Measurements from ENCODE around the gene COX7A1.
"Not testable (repeated sequence)": the region's sequence is repeated elsewhere in the genome, so short reads cannot be mapped to it uniquely, and the experiment has no call there.

The COX7A1 gene

DNA sequence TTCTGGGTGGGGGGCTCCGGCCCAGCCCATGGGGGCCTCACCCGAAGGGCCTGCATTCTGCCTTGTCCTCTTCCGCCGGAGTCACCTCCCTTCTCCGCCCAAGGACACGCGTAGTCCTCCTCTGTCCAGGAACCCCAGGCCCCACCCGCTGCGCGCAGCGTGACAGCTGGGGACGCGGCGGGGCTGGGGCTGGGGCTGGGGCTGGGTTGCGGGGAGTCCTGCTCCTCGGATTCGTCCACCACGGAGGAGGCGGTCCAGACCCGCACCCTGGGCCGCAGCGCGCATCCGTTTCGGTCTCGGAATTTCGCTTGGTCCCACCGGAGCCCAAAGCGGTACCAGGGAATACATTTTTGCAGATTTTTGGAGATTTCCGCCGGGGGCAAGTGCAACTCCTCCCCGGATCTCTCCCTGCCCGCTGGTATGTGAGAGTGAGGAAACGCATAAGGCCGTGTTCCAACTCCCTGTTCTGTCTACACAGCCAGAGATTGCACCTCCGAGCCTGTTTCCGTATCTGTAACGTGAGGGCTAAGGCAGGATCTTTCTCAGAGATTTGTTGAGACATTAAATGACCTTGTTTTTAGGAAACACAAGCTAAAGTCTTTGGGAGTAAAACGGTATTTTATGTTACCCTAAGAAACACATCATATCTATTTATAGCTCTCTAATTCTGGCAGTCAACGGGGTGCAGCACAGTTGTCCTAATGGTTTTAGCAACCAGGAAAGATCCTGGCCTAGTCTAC is at the start of gene COX7A1:
COX7A1 (minus strand) TSS at position 96 of the 740 bp plus-strand sequence; CDS start at position 56, 40 bp downstream.
- no peak for DNase-seq

DNA sequence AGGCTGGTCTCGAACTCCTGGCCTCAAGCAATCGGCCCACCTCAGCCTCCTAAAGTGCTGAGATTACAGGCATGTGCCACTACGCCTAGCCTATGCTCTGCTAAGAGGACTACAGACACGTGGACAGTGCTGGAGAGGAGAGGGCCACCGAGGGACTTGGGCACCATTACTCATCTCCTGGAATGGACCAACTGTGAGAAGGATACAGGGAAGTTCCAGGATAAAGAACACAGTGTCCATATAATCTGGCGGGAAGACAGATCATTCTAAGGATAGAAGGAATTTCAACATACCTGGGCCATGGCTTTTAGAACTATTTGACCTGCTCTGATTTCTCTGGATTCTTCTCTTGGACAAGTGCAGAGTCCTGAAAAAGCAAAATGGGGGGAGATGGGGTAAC is 49.4 kb upstream of the COX7A1 start:
- DNase-seq: no peak

DNA sequence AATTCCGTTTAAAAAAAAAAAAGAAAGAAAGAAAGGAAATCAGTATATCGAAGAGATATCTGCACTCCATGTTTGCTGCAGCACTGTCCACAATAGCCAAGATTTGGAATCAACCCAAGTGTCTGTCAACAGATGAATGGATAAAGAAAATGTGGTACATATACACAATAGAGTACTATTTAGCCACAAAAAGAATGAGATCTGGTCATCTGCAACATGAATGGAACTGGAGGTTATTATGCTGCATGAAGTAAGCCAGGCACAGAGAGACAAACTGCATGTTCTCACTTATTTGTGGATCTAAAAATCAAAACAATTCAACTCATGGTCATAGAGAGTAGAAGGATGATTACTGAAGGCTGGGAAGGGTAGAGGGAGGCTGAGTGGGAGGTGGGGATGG is 45.9 kb upstream of the COX7A1 start:
- no peak for DNase-seq

DNA sequence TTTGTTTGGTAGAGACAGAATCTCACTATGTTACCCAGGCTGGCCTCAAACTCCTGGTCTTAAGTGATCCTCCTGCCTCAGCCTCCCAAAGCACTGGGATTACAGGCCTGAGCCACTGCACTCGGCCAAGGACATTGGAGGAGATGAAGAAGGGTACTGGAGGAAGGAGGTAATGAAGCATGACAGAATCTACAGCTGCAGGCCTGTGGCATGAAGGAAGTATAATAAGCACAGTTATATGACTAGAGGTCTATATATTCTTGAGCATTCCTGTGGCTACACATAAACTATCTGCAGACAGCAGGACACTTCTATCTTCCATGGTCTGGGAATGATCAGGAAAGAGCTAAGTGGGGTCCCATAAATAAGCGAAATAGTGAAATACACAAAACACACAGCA is 44.0 kb upstream of the COX7A1 start:
- DNase-seq: no peak

DNA sequence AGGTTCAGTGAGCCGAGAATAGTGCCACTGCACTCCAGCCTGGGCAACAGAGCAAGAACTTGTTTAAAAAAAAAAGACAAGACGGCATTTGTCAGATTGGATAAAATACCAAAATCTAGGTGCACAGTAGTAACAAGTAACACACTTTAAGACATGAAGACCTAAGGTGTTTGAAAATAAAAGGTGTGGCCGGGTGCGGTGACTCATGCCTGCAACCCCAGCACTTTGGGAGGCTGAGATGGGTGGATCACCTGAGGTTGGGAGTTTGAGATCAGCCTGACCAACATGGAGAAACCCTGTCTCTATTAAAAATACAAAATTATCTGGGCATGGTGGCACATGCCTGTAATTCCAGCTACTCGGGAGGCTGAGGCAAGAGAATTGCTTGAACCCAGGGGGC is 34.5 kb upstream of the COX7A1 start:
- DNase-seq: not testable (repeated sequence)

DNA sequence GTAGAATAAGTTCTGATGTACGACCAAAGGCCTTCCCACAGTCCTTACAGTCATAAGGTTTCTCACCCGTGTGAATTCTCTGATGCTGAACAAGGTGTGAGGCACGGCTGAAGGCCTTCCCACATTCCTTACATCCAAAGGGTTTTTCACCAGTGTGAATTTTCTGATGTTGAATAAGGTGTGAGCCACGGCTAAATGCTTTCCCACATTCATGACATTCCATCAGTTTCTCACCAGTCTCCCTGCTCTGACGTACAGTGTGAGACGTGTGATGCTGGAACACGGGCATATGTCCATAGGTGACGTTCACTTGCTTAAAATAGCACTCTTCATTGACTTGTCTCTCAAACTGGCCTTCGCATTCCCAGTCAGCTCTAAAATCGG is 31.0 kb upstream of the COX7A1 start:
- DNase-seq: no peak

DNA sequence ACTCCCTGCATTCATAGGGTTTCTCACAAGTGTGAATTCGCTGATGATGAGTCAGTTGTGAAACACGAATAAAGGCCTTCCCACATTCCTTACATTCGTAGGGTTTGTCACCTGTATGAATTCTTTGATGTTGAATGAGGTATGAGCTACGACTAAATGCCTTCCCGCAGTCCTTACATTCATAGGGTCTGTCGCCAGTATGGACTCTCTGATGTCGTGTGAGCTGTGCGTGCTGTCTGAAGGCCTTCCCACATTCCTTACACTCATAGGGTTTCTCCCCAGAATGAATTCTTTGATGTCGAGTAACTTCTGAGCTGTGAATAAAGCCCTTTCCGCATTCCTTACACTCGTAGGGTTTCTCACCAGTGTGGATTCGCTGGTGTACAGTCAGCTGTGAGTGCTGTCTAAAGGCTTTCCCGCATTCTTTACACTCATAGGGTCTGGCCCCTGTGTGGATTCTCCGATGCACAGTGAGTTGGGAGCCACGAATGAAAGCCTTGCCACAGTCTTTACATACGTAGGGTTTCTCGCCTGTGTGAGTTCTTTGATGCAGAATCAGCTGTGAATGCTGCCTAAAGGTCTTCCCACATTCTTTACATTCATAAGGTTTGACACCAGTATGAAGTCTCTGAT is 30.5 kb upstream of the COX7A1 start:
- DNase-seq: no peak

DNA sequence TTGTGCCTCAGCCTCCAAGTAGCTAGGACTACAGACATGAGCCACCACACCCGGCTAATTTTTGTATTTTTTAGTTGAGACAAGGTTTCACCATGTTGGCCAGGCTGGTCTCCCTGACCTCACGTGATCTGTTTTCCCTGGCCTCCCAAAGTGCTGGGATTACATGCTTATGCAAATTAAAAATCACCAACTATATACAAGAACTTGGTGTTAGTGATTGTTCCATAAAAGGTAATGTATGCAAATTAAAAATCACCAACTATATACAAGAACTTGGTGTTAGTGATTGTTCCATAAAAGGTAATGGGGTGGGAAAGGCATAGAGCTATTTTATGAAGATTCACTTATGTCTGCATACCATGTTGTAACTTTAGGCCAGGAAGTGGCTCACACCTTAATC is 26.8 kb upstream of the COX7A1 start:
- DNase-seq: not testable (repeated sequence)

DNA sequence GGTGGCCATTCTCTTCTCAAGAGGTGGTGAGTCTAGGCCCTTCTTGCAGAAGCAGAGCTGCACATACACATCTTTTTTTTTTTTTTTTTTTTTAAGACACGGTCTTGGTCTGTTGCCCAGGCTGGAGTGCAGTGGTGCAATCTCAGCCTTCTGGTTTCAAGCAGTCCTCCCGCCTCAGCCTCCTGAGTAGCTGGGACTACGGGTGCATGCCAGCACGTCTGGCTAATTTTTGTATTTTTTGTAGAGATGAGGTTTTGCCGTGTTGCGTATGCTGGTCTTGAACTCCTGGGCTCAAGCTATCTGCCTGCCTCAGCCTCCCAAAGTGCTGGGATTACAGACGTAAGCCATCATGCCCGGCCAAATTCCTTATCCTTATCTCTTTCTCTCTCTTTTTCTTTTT is 21.6 kb upstream of the COX7A1 start:
- not testable (repeated sequence) for DNase-seq

DNA sequence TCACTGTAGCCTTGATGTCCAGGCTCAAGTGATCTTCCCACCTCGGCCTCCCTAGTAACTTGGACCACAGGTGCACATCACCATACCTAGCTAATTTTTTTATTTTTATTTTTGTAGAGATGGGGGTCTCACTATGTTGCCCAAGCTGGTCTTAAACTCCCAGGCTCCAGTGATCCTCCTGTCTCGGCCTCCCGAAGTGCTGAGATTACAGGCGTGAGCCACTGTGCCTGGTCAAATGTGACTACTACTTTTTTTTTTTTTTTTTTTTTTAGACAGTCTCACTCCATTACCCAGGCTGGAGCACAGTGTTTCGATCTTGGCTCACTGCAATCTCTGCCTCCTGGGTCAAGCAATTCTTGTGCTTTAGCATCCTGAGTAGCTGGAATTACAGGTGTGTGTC is 20.6 kb upstream of the COX7A1 start:
- no peak for DNase-seq

DNA sequence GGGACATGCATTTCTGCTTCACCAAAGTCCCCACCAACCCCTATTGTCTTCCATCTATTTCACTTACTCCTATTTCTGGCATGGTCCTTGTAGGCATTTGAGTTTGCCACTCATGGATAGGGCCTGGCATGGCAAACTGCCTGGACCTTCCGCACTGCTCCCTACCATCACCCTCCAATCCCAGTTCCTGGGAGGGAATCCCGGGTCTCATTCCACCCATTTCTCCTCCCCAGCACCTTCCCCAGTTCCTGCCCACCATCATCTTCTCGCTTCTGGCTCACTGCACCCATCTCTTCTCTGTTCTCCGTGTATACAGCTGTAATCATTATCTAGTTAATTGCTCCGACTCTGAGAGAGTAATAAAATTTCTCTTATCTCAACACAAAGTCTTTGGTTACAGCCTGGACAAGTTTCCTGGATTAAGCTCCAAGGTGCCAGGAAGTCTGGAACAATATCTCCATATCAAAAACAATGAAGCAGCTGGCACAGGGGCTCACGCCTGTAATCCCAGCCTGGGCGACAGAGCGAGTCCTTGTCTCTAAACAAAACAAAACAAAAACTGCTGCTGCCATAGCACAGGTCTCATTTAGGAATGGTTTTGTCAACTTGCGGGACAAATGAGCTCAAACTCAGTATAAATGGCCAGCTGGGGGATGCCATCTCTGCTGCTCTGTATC is 17.0 kb upstream of the COX7A1 start:
- DNase-seq: peak; percentile 19

DNA sequence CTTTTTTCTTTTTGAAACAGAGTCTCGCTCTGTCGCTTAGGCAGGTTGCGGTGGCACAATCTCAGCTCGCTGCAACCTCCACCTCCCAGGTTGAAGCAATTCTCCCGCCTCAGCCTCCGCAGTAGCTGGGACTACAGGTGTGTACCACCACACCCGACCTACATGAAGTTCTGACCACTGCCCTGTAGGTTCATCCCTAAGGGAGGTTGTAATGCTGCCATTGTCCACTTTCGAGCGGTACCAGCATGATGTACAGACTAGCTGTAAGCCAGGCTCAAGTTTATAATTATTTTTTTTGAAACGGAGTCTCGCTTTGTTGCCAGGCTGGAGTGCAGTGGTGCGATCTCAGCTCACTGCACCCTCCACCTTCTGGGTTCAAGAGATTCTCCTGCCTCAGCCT is 11.6 kb upstream of the COX7A1 start:
- no peak for DNase-seq

DNA sequence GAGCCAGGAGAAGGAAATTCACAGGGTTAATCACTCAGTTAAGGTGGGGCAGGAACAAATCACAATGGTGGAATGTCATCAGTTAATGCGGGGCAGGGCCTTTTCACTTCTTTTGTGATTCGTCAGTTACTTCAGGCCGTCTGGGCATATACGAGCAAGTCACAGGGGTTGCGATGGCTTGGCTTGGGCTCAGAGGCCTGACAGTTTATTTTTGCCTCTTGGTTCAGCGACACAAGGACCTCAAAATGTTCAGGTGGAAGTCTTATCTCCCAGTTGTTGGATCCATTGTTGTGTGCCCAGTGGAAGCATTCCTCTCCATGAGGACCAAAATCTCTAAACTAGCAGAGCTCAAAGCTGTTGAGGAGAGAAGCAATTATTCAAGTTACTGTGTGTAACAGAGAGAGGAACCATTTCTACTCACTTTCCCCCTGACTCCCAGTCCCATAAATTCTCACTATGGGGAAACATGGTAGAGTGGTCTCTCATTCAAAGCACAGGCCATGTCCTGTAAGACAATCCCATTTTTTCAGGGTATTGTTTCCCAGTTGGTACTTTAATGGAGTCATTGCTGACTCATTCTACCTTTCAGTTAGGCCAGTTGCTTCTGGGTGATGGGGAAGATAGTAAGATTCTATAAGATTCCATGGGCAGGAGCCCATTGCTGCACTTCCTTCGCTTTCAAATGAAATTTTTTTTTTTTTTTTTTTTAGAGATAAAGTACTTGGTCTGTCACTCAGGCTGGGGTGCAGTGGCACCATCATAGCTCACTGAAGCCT is 8.8 kb upstream of the COX7A1 start:
- DNase-seq: no peak

DNA sequence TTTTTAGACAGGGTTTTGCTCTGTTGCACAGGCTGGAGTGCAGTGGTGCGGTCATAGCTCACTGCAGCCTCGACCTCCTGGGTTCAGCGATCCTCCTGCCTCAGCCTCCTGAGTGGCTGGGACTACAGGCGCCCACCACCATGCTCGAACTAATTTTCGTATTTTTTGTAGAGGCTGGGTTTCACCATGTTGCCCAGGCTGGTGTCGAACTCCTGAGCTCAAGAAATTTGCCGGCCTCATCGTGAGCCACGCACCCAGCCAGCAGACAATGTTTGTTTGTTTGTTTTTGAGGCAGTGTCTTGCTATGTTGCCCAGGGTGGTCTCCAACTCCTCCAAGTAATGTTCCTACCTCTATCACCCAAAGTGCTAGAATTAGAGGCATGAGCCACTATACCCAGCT is 879 bp upstream of the COX7A1 start:
- DNase-seq: no peak

DNA sequence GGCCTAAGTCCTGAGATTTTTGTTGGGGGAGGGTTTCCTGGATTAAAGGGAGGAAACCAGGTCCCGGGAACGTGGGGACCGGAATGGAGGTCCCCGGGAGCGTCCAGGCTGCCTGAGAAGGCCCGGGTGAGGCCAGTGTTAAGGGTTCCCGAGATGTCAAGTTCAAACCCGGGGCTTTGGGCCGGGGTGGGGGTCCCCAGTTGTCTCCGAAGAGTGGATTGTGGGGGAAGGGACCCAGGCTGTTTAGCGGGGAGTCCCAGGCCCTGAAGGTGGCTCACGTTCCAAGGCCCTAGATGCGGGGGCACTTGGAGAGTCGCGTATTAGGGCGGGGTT is 262 bp downstream of the COX7A1 start:
- no peak for DNase-seq

DNA sequence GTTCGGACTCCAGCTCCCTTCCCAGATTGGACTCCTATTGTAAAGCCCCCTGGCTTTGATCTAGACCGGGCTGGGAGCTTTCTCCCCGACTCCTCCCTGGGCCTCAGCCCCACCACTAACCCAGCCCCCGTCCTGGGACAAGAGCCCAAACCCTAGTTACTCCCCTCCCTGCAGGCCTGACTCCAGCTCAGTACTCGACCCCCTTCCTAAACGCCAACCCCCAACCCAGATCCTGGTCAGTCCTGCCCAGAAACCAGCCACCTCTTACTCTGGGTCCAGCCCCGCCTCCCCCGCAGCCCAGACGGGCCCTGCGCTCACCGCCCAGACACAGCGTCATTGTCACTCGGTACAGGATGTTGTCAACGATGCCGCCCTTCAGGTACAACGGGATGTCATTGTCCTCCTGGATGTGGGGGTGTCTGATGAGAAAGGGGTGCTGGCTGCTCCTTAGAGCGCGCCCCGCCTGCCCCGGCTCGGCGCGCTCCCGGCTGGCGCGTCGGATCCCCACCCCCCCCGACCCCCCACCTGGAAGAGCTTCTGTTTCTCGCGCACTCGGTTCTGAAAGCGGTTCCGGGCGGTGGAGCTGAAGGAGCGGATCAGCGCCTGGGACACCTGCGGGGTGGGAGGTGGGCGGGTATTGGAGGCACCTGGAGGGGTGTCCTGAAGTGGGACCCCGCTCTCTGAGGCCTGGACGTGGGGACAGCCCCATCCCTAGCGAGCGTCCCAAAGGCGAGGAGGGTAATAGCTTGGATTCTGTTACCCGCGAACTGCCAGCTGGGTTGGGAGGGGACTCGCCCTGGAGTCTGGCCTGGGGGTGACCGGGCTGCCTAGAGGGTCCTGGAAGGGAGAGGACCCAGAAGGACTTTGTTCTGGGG is 866 bp downstream of the COX7A1 start:
- DNase-seq: no peak

DNA sequence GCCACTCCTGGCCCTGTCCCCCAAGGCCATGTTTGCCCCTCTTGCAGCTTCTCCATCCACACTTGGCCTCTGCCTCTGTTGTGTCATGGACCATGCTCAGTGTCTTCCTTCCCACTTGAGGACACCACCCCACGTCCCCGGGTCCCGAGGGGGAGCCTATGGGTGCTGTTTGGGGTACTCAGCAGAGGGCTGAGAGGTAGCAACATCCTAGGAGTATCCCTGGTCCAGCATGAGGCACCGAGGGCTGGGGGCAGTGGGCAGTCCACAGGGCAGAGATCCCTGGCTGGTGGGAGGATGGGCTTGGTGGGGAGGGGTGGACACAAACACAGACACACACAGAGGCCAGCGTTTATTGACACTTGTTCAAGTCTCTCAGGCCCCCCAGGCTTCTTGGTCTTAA is 1.7 kb downstream of the COX7A1 start:
- DNase-seq: no peak

DNA sequence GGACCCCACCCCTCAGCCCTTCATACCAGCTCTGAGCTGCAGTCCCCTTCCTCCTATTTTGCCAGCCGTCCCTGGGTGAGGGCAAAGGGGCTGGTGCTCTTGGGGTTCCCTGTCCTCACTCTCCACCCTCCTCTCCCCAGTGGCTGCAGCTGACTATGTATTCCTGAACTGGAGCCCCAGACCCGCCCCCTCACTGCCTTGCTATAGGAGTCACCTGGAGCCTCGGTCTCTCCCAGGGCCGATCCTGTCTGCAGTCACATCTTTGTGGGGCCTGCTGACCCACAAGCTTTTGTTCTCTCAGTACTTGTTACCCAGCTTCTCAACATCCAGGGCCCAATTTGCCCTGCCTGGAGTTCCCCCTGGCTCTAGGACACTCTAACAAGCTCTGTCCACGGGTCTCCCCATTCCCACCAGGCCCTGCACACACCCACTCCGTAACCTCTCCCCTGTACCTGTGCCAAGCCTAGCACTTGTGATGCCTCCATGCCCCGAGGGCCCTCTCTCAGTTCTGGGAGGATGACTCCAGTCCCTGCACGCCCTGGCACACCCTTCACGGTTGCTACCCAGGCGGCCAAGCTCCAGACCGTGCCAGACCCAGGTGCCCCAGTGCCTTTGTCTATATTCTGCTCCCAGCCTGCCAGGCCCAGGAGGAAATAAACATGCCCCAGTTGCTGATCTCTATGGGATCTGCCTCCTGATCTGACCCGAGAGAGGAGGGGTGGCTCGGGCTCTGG is 2.4 kb downstream of the COX7A1 start:
- no peak for DNase-seq

DNA sequence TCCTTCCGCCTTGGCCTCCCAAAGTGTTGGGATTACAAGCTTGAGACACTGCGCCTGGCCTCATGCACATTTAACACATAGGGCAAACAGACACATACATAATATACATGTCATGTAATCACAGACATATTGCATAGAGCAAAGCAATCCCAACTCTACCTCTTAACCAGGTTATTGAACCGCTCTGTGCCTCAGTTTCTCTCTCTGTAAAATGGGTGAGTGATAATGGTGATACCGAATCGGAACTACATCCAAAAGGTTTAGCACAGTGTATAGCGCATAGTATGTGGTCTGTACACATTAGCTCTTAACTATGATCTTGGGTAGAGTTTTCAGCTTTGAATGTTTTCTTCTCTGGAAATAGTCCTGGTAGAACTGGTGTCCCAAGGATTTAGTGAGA is 7.6 kb downstream of the COX7A1 start:
- DNase-seq: no peak

DNA sequence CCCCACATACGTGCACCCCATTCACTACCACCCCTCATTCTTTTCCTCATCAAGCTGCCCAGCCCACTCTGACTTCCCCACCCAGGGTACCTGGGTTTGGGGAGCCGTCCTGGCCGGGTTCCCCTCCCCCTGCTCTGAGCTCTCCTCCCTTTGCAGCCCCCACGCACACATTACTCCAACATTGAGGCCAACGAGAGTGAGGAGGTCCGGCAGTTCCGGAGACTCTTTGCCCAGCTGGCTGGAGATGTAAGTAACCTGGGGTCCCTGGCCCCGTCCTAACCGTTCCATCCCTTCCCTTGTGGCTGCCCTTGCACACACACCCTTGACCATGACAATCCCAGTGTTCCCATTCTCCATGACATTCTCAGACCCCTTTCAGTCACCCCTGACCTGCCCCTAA is 9.8 kb downstream of the COX7A1 start:
- no peak for DNase-seq

DNA sequence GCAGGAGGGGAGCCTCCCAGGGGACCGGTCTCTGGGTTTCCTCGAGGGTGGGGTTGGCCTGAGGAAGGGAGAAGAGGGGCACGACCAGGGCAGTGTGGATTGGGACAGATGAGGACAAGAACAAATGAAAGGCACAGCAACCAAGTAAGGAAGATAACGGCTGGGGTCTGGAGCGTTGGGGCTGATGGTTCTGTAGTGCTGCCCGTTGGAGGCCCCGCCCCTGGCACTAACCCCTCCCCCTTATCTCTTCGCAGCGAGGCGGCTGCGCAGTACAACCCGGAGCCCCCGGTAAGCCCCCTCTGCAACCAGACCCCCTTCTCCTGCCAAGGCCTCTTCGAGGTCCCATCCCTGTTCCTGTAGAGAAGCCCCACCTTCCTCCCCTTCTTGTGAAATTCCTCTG is 10.2 kb downstream of the COX7A1 start:
- no peak for DNase-seq
